ENCODE data around the gene SLX9. TPM values are rescaled to one million over a fixed set of nuclear protein-coding genes. Genes with fewer than 3 reads are reported as not detected.
A peak's percentile ranks its signal among the peaks of the same experiment; 100 is the strongest.
"Not testable (repeated sequence)": the region's sequence is repeated elsewhere in the genome, so short reads cannot be mapped to it uniquely, and the experiment has no call there.

SLX9 gene
- total RNA-seq, 1 experiment from 2014 or later: 80.1 TPM

- H3K9me3 ChIP-seq (ENCODE audit: low read length): no peaks in the 10 kb centered on the region
- H3K4me3 ChIP-seq (ENCODE audit: low read length): peak overlapping the region; percentile 63
- ChIA-PET CTCF (interaction anchor here (0.6 to 1.3 kb wide), 7 partner anchors 13 to 127 kb away, joined by 3 to 12 read pairs (median 5); partner anchors contain the start of gene PTTG1IP), POLR2A (ENCODE audit: unreplicated experiment) (interaction anchor here (0.6 to 1.3 kb wide), 9 partner anchors 11 to 1056 kb away, joined by 3 to 18 read pairs (median 6); no protein-coding TSS in a partner anchor)
- H3K36me3 ChIP-seq (ENCODE audit: low read depth, low read length): no peaks in the 10 kb centered on the region
- peak; percentile 96 for DNase-seq
- peak; percentile 65 for ATAC-seq
- BruUV-seq (replicated peaks): TSS peak; percentile 59
- H2AFZ ChIP-seq (ENCODE audit: low read length): peak overlapping the region; percentile 41
- H3K9ac ChIP-seq (ENCODE audit: low read length): peak overlapping the region; percentile 82
- H3K9me2 ChIP-seq (replicated peaks; ENCODE audit: low read length): no peaks in the 10 kb centered on the region
- intact Hi-C loops (cut with micrococcal nuclease): loop anchor here (1.0 kb wide), 1 partner anchor 55 kb away; the partner anchor contains the start of gene PTTG1IP
- H3K4me2 ChIP-seq (ENCODE audit: low read length): peak overlapping the region; percentile 91
- H3K27me3 ChIP-seq (ENCODE audit: low read length): no peaks in the 10 kb centered on the region
- H3K79me2 ChIP-seq (ENCODE audit: low read length): peaks cover 56% of the 10 kb centered on the region
- peaks cover 8% of the 10 kb centered on the region for H3F3A ChIP-seq (ENCODE audit: low read length, unreplicated experiment)
- peaks cover 73% of the 10 kb centered on the region for H3K4me1 ChIP-seq (ENCODE audit: insufficient read depth, low read length)
- peak; percentile 35 for TF ChIP-seq CTCF (conservative IDR thresholded peaks at IDR 0.05; ENCODE audit: low read depth, low read length)
- TF ChIP-seq EZH2 (IDR thresholded peaks at IDR 0.05; ENCODE audit: low read length, unreplicated experiment): no peak
- no peak for TF ChIP-seq EZH2phosphoT487 (IDR thresholded peaks at IDR 0.05; ENCODE audit: borderline replicate concordance, low read length)
- no peaks in the 10 kb centered on the region for H4K20me1 ChIP-seq (ENCODE audit: low read length)
- peak overlapping the region; percentile 98 for H3K27ac ChIP-seq (ENCODE audit: low read length)
Observed at GRCh38 chr21:44927587-44928461, 12.0 kb upstream of the SLX9 start.

DNA sequence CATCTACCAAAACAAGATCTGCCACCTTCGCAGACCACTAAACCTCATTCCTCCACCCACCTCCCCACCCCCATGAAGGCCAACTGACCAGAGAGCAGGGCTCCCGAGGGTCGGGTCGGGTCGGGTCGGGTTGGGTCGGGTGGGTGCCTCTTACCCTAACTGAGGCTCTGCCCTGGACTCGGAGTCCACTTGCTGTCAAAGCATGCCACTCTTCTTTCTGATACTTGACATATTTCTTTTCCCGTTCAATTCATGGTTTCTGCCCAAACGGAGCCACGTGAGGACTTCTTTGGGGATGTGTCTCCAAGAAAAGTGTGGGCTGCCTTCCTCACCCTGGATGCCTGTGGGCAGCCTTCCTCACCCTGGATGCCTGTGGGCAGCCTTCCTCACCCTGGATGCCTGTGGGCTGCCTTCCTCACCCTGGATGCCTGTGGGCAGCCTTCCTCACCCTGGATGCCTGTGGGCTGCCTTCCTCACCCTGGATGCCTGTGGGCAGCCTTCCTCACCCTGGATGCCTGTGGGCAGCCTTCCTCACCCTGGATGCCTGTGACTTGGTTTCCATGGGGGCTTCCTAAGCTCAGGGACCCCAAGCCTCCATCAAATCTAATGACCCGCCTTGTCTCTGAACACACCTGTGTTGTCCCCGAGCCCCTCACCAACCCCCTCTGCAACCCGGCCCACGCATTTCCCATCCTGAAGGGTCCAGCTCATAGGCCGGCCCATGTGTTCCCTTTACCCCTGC lies 11.2 kb upstream of the SLX9 start:
- DNase-seq: peak; percentile 76
- H3K4me3 ChIP-seq (ENCODE audit: low read length): peak overlapping the region; percentile 63
- H3K9ac ChIP-seq (ENCODE audit: low read length): peak overlapping the region; percentile 82
- not testable (repeated sequence) for H3K36me3 ChIP-seq (ENCODE audit: low read depth, low read length); H3K9me2 ChIP-seq (replicated peaks; ENCODE audit: low read length); H3K27me3 ChIP-seq (ENCODE audit: low read length); ATAC-seq; H3K9me3 ChIP-seq (ENCODE audit: low read length); H4K20me1 ChIP-seq (ENCODE audit: low read length); BruUV-seq (replicated peaks); H3F3A ChIP-seq (ENCODE audit: low read length, unreplicated experiment)
- intact Hi-C loops (cut with micrococcal nuclease): loop anchor here (1.0 kb wide), 1 partner anchor 55 kb away; the partner anchor contains the start of gene PTTG1IP
- POLR2A ChIA-PET (ENCODE audit: unreplicated experiment): interaction anchor here (0.6 to 1.3 kb wide), 2 partner anchors 106 to 108 kb away, joined by 3 to 7 read pairs; no protein-coding TSS in a partner anchor
- peaks cover 82% of the 10 kb centered on the region for H3K4me1 ChIP-seq (ENCODE audit: insufficient read depth, low read length)
- H3K79me2 ChIP-seq (ENCODE audit: low read length): peaks cover 59% of the 10 kb centered on the region
- peak overlapping the region; percentile 98 for H3K27ac ChIP-seq (ENCODE audit: low read length)
- CTCF ChIA-PET: interaction anchor here (1.3 kb wide), 1 partner anchor 53 kb away, joined by 3 read pairs; no protein-coding TSS in a partner anchor
- 0 out of 2 replicates have a peak overlapping the region, but pooled peaks have one; percentile 23 for H2AFZ ChIP-seq (ENCODE audit: low read length)
- peak overlapping the region; percentile 91 for H3K4me2 ChIP-seq (ENCODE audit: low read length)

DNA sequence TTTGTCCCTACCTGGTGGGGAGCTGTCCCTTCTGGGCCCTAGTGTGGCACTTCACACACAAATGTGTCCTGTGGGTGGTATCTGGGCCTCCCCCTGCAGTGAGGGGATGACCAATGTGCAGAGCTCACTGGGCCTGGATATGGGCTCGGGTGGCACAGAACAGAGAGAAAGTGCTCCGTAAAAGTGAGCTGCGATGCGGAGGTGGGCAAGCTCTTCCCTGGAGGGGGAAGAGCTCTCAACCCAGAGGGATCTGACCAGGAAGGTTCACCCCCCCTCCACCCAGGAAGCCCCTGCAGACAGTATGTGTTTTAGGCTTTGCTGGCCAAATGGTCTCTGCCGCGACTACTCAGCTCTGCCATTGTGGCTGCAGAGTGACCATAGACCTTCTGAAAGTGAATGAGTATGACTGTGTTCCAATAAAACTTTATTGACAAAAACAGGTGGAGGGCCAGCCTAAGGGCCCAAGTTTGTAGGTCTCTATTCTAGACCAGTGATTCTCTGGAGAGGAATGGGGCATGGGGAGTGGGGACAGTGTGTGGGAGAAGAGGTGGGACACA lies 10.5 kb upstream of the SLX9 start:
- no peak for ATAC-seq
- Histone ChIP-seq H3K9me3 (ENCODE audit: low read length) (no peaks in the 10 kb centered on the region), H3K79me2 (ENCODE audit: low read length) (peaks cover 59% of the 10 kb centered on the region), H3K4me1 (ENCODE audit: insufficient read depth, low read length) (peaks cover 86% of the 10 kb centered on the region), H3K9ac (ENCODE audit: low read length) (no peak overlapping the region), H3K4me2 (ENCODE audit: low read length) (peak overlapping the region; percentile 33; the same call in 1 of the 2 replicates), H3K36me3 (ENCODE audit: low read depth, low read length) (peaks cover 2% of the 10 kb centered on the region; the same call in 1 of the 2 replicates), H3K27me3 (ENCODE audit: low read length) (no peaks in the 10 kb centered on the region), H4K20me1 (ENCODE audit: low read length) (no peaks in the 10 kb centered on the region), H2AFZ (ENCODE audit: low read length) (no peak overlapping the region), H3K27ac (ENCODE audit: low read length) (peak overlapping the region; percentile 98), H3K4me3 (ENCODE audit: low read length) (no peak overlapping the region), H3F3A (ENCODE audit: low read length, unreplicated experiment) (peaks cover 8% of the 10 kb centered on the region), H3K9me2 (replicated peaks; ENCODE audit: low read length) (no peaks in the 10 kb centered on the region)
- ChIA-PET POLR2A (ENCODE audit: unreplicated experiment) (no interaction called here), CTCF (no interaction called here)
- TF ChIP-seq CTCF (conservative IDR thresholded peaks at IDR 0.05; ENCODE audit: low read depth, low read length) (no peak), EZH2 (IDR thresholded peaks at IDR 0.05; ENCODE audit: low read length, unreplicated experiment) (no peak), EZH2phosphoT487 (IDR thresholded peaks at IDR 0.05; ENCODE audit: borderline replicate concordance, low read length) (no peak)
- BruUV-seq (replicated peaks): no TSS peak
- peak; percentile 26 for DNase-seq
- intact Hi-C loops (cut with micrococcal nuclease): no loop called here
